HAP-1 (cell line): ENCODE measurements around the gene MRPS15.
"Not testable (repeated sequence)": the region's sequence is repeated elsewhere in the genome, so short reads cannot be mapped to it uniquely, and the experiment has no call there.

Experiments used
- DNase-seq, 2 experiments: peaks; one replicate each; pipeline ENCODE4 v3.0.0-alpha.2; 2016 to 2020; ENCODE audit warnings: low spot score in 2 of 2
- H3K27me3 ChIP-seq: fragments of 250-450 bp; sonication (Bioruptor Pico); 2 replicates; pipeline ENCODE4 v1.5.1; 2020; ENCODE audit warnings: low read depth, mild to moderate bottlenecking, moderate library complexity
- H3K36me3 ChIP-seq: fragments of 250-450 bp; sonication (Bioruptor Pico); replicated peaks from 2 replicates; pipeline ENCODE4 v1.5.1; 2020; ENCODE audit warnings: mild to moderate bottlenecking
- H3K4me1 ChIP-seq: fragments of 250-450 bp; sonication (Bioruptor Pico); 2 replicates; pipeline ENCODE4 v1.5.1; 2020; ENCODE audit warnings: mild to moderate bottlenecking
- H3K4me3 ChIP-seq: fragments of 250-450 bp; sonication (Bioruptor Pico); 2 replicates; pipeline ENCODE4 v1.5.1; 2020; ENCODE audit warnings: mild to moderate bottlenecking, moderate library complexity
- H3K9me3 ChIP-seq: fragments of 250-450 bp; sonication (Bioruptor Pico); 2 replicates; pipeline ENCODE4 v1.5.1; 2020; ENCODE audit warnings: mild to moderate bottlenecking, moderate library complexity
- in situ Hi-C: fragments of 300-500 bp; cut with MboI; formaldehyde crosslinking; loops from 3 replicates; pipeline ENCODE4 v1.14.3; 2020; ENCODE audit warnings: low sequenced_read_pairs, inconsistent platforms, mixed read lengths

Gene MRPS15

DNA sequence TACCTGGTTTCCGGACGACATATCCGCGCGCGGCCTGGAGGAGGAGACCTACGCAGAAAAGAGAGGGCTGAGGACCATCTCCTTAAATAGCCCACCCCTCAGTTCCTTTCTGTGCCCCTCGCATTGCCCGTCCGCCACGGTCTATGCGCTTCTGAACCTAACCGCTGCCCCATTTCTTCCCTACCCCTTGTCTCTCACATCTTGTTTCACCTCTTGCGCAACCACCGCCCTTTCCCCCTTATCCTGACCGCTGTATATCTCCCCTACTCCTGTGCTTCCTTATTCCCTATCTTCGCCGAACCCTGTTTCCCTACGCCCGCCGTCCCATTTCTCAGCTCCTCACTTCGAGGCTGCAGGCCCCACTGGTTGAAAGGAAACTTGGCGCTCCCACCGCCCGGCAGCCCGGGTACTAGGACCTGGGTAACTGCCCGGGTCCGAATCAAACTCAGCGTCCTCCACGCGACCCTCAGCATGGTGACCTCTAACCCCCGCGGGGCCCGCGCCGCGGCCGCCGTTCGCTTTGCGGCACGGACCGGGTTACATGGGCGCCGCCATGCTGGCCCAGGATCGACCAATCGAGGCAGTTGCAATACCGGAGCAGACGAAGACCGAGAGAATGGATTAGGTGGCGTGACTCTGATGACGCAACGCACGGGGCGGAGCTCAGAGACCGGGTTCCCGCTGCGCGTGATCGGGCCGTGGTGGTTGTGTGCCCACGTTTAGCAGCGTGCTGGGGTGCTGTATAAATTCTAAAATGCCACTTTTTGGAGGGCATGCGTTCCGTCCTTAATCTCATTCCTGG lies at the start of gene MRPS15:
Gene MRPS15 (minus strand): TSS at position 582 of the 802 bp plus-strand sequence. CDS start 109 bp downstream, at position 473.
- no peaks in the 10 kb centered on the region for H3K27me3 ChIP-seq
- DNase-seq: peak; percentile 92 to 95
- in situ Hi-C loops: no loop called here
- peak within 1 kb of the TSS; percentile 99 for H3K4me3 ChIP-seq
- peaks cover 20% of the 10 kb centered on the region for H3K4me1 ChIP-seq
- peaks cover 34% of the 10 kb centered on the region for H3K36me3 ChIP-seq
- 0 out of 2 replicates have a peak, but pooled peaks cover 2% of the 10 kb centered on the region for H3K9me3 ChIP-seq

DNA sequence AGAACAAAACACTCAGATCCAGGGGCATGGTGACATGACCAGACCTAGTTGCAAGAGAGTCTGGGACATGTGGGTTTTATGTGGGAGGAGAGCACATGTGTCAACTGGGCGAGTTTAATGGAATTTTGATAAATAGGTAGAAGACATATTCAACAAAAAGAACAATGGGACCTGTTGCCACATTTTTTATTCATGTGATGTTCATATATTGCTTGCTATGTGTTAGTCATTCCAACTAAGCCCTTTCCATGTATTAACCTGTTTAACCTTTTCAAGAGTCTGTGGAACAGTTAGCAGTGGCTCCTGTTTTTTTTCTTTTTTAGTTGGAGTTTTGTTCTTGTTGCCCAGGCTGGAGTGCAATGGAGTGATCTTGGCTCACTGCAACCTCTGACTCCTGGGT lies 48.7 kb upstream of the MRPS15 start:
- in situ Hi-C loops: no loop called here
- H3K36me3 ChIP-seq: no peaks in the 10 kb centered on the region
- H3K27me3 ChIP-seq: no peaks in the 10 kb centered on the region; the same call in 1 of the 2 replicates
- H3K4me3 ChIP-seq: no peak overlapping the region
- no peaks in the 10 kb centered on the region for H3K4me1 ChIP-seq
- H3K9me3 ChIP-seq: no peaks in the 10 kb centered on the region
- no peak for DNase-seq

DNA sequence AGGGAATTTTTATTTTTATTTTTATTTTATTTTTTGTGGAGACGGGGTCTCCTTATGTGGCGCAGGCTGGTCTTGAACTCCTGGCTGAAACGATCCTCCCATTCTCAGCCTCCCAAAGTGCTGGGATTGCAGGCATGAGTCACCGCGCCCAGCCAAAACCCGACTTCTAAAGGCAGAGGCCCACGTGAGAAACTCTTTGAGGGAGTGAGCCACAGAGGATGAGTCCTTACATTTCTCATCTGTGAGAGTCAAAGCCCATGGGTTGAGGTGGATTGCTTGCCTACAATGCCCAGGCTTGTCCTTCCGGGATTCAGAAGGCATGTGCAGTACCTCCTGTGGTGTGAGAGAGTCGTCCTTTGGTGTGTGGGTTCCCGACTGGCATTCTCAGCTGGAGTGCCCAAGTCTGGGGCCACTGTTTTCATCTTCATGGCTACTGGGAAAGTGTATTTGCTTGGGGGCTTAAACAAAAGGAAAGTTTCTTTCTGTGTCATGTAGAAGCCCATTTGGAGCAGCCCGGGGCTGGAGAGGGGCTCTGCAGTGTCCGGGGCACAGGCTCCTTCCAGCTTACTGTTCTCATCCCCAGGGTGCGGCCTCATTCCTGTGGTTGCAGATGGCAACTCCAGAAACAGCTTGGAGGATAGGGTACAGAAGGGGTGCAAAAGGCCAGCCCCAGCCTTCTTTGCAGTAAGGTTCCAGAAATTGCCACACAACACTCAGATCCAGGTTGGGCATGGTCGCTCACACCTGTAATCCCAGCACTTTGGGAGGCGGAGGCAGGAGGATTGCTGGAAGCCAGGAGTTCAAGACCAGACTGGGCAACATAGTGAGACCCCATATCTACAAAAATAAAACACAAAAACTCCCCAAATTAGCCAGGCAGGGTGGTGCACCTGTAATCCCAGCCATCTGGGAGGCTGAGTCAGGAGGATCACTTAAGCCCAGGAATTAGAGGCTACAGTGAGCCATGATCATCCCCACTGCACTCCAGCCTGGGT lies 47.9 kb upstream of the MRPS15 start:
- Histone ChIP-seq H3K4me1 (no peaks in the 10 kb centered on the region), H3K27me3 (no peaks in the 10 kb centered on the region; the same call in 1 of the 2 replicates), H3K36me3 (no peaks in the 10 kb centered on the region), H3K9me3 (no peaks in the 10 kb centered on the region), H3K4me3 (no peak overlapping the region)
- no peak for DNase-seq
- in situ Hi-C loops: no loop called here

DNA sequence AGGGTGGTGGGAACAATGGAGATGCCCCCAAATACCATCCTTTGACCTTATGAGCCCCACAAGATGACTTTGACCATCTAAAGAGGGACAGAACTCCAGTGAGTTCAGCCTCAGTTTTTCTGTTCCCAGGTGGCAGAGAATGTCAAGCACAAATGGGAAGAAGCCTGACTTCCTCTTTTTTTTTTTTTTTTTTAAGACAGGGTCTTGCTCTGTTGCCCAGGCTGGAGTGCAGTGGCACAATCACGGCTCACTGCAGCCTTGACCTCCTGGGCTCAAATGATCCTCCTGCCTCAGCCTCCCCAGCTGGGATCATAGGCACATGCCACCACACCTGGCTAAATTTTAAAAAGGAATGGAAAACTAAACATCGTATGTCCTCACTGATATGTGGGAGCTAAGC lies 47.0 kb upstream of the MRPS15 start:
- H3K4me3 ChIP-seq, H3K4me1 ChIP-seq, H3K36me3 ChIP-seq, H3K27me3 ChIP-seq, DNase-seq, H3K9me3 ChIP-seq, in situ Hi-C loops: not testable (repeated sequence)

DNA sequence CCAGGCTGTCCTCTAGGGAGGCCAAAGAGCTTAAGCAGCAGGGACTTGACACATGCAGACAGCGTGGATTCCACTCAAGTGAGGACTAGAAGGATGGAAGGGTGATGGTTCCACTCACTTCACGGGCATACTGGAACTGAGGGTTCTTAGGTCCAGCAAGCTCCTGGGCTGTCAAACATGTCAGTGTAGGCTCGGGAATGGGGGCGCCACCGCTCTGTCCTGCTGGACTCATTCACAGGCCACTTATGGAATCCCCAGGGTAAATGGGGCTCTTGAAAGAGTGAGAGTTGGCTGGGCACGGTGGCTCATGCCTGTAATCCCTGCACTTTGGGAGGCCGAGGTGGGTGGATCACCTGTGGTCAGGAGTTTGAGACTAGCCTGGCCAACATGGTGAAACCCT lies 46.2 kb upstream of the MRPS15 start:
- H3K27me3 ChIP-seq: no peaks in the 10 kb centered on the region; the same call in 1 of the 2 replicates
- no peaks in the 10 kb centered on the region for H3K36me3 ChIP-seq
- no peak for DNase-seq
- no peak overlapping the region for H3K4me3 ChIP-seq
- H3K4me1 ChIP-seq: no peaks in the 10 kb centered on the region
- in situ Hi-C loops: no loop called here
- no peaks in the 10 kb centered on the region for H3K9me3 ChIP-seq

DNA sequence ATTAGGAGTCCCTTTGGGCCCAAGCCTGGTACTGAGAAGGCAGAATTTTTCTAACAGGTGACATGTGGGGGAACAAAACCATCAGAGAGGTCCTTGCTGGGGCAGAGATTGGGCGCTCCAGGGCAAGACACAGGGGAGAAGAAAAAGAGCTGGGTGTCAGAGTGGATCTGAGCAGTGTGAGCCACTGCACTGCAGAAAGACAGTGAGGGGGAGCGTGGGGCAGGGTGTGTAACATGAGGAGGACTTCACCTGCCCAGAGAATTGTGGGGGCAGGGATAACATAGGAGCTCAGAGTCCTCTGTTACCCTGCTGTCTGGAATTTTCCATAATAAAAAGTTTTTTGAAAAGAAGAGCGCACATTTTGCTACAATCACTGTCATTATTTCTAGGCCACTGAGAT lies 44.1 kb upstream of the MRPS15 start:
- no peak for DNase-seq
- in situ Hi-C loops: no loop called here
- H3K4me1 ChIP-seq: no peaks in the 10 kb centered on the region

DNA sequence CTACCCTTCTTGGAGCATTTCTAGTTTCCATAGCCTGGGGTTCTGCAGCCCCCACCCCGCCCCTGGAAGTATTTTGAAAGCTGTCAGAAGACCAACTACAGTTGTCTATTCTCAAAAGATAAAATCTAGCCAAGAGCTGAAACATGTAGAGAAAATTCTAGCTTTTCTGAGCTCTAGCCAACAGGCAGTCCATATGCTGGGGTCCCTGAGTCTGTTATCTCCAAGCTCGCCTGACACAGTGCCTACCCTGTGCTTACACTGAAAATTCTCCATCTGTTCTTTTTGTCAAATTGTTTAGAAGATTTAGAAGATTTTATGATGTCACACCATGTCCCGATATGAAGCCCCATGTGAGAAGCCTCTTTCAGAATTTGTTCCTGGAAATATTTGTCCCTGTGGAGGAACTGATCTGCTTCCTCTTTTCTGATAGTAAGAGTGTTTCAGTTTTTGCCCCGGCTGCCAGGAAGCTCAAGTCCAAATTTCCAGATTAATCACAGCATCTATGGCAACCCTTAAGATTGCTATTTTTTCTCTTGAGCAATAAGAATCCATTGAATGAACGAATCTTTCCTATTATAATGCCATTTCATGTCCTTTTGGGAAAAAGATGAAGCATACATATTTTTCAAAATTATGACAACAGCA lies 42.2 kb upstream of the MRPS15 start:
- H3K9me3 ChIP-seq: no peaks in the 10 kb centered on the region
- in situ Hi-C loops: no loop called here
- no peaks in the 10 kb centered on the region for H3K36me3 ChIP-seq
- H3K27me3 ChIP-seq: peaks cover 17% of the 10 kb centered on the region
- no peak overlapping the region for H3K4me3 ChIP-seq
- DNase-seq: no peak
- no peaks in the 10 kb centered on the region for H3K4me1 ChIP-seq

More for the DNA sequence above, 44.1 kb upstream of the MRPS15 start:
- Histone ChIP-seq H3K4me3 (no peak overlapping the region), H3K36me3 (no peaks in the 10 kb centered on the region), H3K27me3 (peaks cover 3% of the 10 kb centered on the region), H3K9me3 (no peaks in the 10 kb centered on the region)

DNA sequence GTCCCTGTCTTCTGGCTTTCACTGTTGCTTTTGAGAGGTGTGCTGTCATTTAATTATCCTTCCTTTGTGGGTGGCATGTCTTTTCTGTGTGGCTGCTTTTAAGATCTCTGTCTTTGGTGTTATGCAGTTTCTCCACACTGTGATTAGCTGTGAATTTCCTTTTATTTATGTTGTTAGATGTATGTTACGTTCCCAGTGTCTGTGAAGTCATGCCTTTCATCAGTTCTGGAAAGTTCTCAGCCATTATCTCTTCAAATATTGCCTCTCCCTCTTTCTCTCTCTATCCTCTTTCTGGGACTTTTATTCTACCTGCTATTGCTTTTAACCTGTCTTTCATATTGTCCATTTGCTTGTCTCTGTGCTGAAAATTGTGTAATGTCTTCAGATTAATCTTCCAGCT lies 39.5 kb upstream of the MRPS15 start:
- H3K4me1 ChIP-seq: no peaks in the 10 kb centered on the region
- H3K4me3 ChIP-seq: no peak overlapping the region
- H3K27me3 ChIP-seq: peaks cover 21% of the 10 kb centered on the region
- no peak for DNase-seq
- no peaks in the 10 kb centered on the region for H3K36me3 ChIP-seq
- H3K9me3 ChIP-seq: no peaks in the 10 kb centered on the region
- in situ Hi-C loops: no loop called here

DNA sequence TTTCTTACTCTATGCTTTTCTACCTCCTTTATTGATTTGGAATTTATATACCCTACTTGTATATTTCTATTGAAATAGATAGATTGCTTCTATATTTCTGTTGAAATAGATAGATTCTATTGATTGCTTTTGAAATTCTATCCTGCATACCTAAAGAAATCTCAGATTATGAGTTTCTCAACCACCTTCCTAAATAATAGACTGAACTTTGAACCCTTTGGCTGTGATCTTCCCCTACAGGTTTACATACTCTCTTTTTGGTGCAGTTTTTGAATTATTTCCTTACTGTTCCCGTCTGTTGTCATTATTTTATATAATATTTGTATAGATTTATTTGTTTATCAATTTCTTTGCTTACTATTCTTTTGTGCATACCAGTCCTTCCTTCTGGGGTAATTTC lies 39.0 kb upstream of the MRPS15 start:
- in situ Hi-C loops: no loop called here
- peaks cover 24% of the 10 kb centered on the region for H3K27me3 ChIP-seq
- H3K9me3 ChIP-seq: no peaks in the 10 kb centered on the region
- H3K4me1 ChIP-seq: no peaks in the 10 kb centered on the region
- H3K4me3 ChIP-seq: no peak overlapping the region
- no peaks in the 10 kb centered on the region for H3K36me3 ChIP-seq
- no peak for DNase-seq

DNA sequence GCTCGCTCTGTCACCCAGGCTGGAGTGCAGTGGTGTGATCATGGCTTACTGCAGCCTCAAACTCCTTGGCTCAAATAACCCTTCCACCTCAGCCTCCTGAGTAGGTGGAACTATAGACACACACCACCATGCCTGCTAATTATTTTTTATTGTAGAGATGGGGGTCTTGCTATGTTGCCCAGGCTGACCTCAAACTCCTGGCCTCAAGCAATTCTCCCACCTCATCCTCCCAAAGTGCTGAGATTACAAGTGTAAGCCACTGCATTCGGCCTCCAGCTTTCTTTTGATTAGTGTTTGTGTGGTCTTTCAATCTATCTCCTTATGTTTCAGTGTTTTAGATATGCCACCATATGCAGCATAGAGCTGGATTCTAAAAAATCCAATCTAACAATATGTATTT lies 38.4 kb upstream of the MRPS15 start:
- DNase-seq: no peak
- no peak overlapping the region for H3K4me3 ChIP-seq
- in situ Hi-C loops: no loop called here

DNA sequence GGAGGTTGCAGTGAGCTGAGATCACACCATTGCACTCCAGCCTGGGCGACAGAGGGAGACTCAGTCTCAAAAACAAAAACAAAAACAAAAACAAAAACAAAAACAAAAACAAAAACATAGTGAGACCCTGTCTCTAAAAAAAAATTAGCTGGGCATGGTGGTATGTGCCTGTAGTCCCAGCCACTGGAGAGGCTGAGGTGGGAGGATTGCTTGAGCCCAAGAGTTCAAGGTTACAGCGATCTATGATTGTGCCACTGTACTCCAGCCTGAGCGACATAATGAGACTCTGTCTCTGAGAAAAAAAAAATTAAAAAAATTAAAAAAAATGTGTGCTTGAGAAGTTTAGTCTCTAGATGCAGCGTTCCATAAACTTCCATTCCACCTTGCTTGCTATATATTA lies 37.7 kb upstream of the MRPS15 start:
- H3K36me3 ChIP-seq, DNase-seq, H3K4me1 ChIP-seq, in situ Hi-C loops, H3K9me3 ChIP-seq, H3K4me3 ChIP-seq: not testable (repeated sequence)
- peaks cover 28% of the 10 kb centered on the region for H3K27me3 ChIP-seq

More for the DNA sequence above, 38.4 kb upstream of the MRPS15 start:
- Histone ChIP-seq H3K27me3 (peaks cover 28% of the 10 kb centered on the region), H3K9me3 (no peaks in the 10 kb centered on the region), H3K36me3 (no peaks in the 10 kb centered on the region), H3K4me1 (no peaks in the 10 kb centered on the region)

DNA sequence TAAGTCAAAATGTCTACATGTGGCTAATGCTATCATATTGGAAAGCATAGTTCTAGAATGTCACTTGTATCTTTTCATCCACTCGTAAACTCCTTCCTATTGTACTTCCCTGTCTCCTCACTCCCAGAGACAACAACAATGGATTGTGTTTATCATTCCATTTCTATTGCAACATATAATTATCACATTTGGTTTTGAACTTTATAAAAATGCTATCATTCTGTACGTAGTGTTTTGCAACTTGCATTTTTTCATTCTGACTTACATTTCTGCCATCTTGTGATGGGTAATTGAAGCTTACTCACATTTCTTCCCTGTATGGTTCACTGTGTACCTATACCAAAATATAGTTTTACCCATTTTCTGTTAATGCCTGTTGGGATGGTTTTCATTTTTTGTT lies 33.0 kb upstream of the MRPS15 start:
- in situ Hi-C loops: no loop called here
- peaks cover 14% of the 10 kb centered on the region for H3K27me3 ChIP-seq

DNA sequence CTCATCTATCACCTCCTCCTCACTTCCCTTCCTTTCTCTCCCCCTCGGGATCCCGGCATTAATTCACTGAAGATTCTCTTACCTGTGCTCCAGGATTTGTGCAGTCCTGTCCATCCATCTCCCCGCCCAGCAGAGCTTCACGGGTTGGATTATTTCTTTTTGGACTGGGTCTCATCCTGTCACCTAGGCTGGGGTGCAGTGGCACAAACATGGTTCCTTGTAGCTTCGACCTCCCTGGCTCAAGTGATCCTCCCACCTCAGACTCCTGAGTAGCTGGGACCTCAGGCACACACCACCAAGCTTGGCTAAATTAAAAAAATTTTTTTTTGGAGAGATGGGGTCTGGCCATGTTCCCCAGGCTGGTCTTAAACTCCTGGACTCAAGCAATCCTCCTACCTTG lies 30.8 kb upstream of the MRPS15 start:
- Histone ChIP-seq H3K4me1 (no peaks in the 10 kb centered on the region), H3K27me3 (peaks cover 7% of the 10 kb centered on the region), H3K9me3 (no peaks in the 10 kb centered on the region), H3K4me3 (no peak overlapping the region), H3K36me3 (no peaks in the 10 kb centered on the region)
- DNase-seq: no peak
- in situ Hi-C loops: no loop called here

More for the DNA sequence above, 33.0 kb upstream of the MRPS15 start:
- Histone ChIP-seq H3K4me3 (no peak overlapping the region), H3K9me3 (no peaks in the 10 kb centered on the region), H3K4me1 (no peaks in the 10 kb centered on the region), H3K36me3 (no peaks in the 10 kb centered on the region)
- DNase-seq: no peak
